Left ventricle myocardium inferior (tissue), 1 donor: ENCODE measurements around the gene MTARC2. TPM values are rescaled to one million over a fixed set of nuclear protein-coding genes. Genes with fewer than 3 reads are reported as not detected.

ENCODE experiments used
- DNase-seq: peaks from one replicate; pipeline ENCODE4 v3.0.0-alpha.2; 2020
- H3K27ac ChIP-seq: fragments of 200-600 bp; replicated peaks from 2 replicates; pipeline ENCODE4 v1.8.0; 2021
- H3K27me3 ChIP-seq: fragments of 200-600 bp; 2 replicates; pipeline ENCODE4 v1.8.0; 2021; ENCODE audit warnings: low read depth
- H3K36me3 ChIP-seq: fragments of 200-600 bp; 2 replicates; pipeline ENCODE4 v1.8.0; 2021
- H3K4me1 ChIP-seq: fragments of 200-600 bp; 2 replicates; pipeline ENCODE4 v1.8.0; 2021
- H3K4me3 ChIP-seq: fragments of 200-600 bp; 2 replicates; pipeline ENCODE4 v1.8.0; 2021; ENCODE audit warnings: mild to moderate bottlenecking, moderate library complexity
- H3K9me3 ChIP-seq: fragments of 200-600 bp; replicated peaks from 2 replicates; pipeline ENCODE4 v1.8.0; 2021
- intact Hi-C: fragments of 100-400 bp; cut with micrococcal nuclease; formaldehyde crosslinking; loops from one replicate; pipeline ENCODE4 v1.11.0; 2022
- total RNA-seq: library from RNA; stranded (reverse); fragmentation: NEBNext Ultra II Directional; extraction: Animal tissue kit (Norgen Biotek cat#: 25700); gene quantifications from one replicate; pipeline ENCODE4 v1.2.1, GENCODE V29; 2021
- TF ChIP-seq, protein P1 (sequence below): fragments of 200-600 bp; IDR thresholded peaks from 2 replicates; pipeline ENCODE4 v1.8.0; 2021; ENCODE audit warnings: antibody characterized with exemption, mild to moderate bottlenecking, borderline replicate concordance
- donor health status: DM: no; HTN: yes; CAD: no; lungs with severe emphysema.

Gene MTARC2
- total RNA-seq, 1 donor from 2014 or later = 22.6 TPM

DNA sequence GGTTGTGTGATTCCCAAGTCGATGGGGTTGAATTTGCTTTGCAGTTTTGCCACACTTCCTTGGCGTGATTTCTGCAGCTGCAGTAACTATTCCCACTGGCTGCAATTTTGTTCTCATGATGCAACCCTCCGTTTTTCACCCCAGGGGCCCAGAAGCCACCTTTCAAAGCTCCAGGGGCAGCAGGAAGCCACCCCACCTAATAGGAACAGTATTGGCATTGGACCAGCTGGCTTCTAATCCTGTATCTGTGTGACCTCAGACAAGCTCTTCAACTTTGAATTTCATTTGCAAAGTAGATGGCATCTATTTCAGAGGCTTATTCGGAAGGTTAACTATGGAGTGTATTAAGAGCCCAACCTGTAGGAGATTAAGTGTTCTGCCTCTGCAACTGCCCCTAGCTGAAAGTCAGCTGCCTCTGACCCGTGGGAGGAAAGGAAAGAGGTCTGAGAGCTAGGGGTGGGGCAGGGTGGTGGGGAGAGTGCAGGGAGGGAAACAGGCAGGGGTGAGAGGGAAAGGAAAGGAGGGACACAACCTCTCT lies 45.3 kb upstream of the MTARC2 start:
- Histone ChIP-seq H3K27me3 (no peaks in the 10 kb centered on the region), H3K4me1 (peaks cover 57% of the 10 kb centered on the region), H3K27ac (no peak overlapping the region), H3K9me3 (no peaks in the 10 kb centered on the region), H3K36me3 (no peaks in the 10 kb centered on the region), H3K4me3 (no peak overlapping the region)
- TF ChIP-seq, protein P1, sequence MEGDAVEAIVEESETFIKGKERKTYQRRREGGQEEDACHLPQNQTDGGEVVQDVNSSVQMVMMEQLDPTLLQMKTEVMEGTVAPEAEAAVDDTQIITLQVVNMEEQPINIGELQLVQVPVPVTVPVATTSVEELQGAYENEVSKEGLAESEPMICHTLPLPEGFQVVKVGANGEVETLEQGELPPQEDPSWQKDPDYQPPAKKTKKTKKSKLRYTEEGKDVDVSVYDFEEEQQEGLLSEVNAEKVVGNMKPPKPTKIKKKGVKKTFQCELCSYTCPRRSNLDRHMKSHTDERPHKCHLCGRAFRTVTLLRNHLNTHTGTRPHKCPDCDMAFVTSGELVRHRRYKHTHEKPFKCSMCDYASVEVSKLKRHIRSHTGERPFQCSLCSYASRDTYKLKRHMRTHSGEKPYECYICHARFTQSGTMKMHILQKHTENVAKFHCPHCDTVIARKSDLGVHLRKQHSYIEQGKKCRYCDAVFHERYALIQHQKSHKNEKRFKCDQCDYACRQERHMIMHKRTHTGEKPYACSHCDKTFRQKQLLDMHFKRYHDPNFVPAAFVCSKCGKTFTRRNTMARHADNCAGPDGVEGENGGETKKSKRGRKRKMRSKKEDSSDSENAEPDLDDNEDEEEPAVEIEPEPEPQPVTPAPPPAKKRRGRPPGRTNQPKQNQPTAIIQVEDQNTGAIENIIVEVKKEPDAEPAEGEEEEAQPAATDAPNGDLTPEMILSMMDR = no peak
- no peak for DNase-seq
- intact Hi-C loops = no loop called here

DNA sequence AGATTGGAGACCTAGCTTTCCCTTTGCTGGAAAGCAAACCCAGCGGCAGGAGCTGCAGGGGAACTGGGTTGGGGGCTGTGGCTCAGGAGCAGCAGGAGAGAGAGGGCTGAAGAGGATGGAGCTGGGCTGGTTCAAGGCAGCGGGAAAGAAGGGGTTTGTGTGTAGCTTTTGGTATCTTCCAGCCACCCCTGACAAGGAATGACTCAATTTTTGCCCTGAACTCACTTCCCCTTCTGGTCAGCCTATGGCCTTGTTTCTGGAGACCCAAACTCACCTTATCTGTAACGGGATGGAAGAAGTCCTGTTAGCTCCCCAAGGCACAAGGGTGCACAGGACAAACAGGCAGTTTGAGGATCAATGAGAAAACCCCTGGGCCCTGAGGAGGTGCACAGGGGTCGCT lies 44.8 kb upstream of the MTARC2 start:
- DNase-seq = no peak
- intact Hi-C loops = no loop called here
- no peak overlapping the region for H3K4me3 ChIP-seq
- H3K9me3 ChIP-seq = no peaks in the 10 kb centered on the region
- peaks cover 57% of the 10 kb centered on the region for H3K4me1 ChIP-seq
- no peak overlapping the region for H3K27ac ChIP-seq
- no peaks in the 10 kb centered on the region for H3K36me3 ChIP-seq
- TF ChIP-seq, protein P1 = no peak
- no peaks in the 10 kb centered on the region for H3K27me3 ChIP-seq

DNA sequence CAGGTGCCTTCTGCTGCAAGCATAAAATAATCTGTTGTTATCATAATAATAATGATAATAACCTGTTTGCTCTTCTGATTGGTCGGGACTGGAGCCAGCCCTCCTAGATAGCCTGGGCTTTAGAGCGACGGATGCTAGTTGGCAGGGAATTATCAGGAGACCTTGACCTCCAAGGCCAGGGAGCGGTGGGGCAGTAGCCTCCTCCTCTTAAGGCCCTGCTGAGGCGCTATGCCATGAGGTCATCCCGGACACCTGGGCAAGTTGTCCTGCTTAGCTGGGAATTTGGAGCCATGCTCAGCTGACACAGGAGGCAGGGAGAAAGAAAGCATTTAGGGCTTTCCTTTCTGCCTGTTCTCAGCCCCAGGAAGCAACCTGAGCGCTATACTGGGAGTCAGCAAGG lies 42.3 kb upstream of the MTARC2 start:
- intact Hi-C loops = no loop called here
- TF ChIP-seq, protein P1 = no peak
- no peak for DNase-seq
- H3K36me3 ChIP-seq = no peaks in the 10 kb centered on the region
- H3K4me3 ChIP-seq = no peak overlapping the region
- no peaks in the 10 kb centered on the region for H3K9me3 ChIP-seq
- H3K27ac ChIP-seq = no peak overlapping the region
- peaks cover 64% of the 10 kb centered on the region for H3K4me1 ChIP-seq
- H3K27me3 ChIP-seq = no peaks in the 10 kb centered on the region

DNA sequence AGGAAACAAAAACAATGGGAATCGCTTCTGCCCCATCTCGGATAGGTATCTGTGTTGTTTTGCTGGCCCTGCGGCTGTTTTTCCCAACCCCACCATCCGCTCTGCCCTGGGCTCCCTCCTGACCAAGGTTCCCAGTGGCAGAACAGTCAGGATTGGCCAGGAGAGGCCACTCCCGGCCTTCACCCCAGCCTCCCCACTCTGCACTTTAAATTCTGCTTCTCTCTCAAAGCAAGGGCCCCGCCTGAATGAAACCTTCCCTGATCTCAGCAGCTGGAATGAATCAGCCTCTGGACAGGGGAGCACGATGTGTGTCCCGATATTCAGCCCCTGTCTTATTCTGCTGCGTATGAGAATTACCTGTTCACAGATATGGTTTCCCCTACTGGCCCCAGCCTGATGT lies 41.6 kb upstream of the MTARC2 start:
- H3K27me3 ChIP-seq = no peaks in the 10 kb centered on the region
- no peaks in the 10 kb centered on the region for H3K36me3 ChIP-seq
- H3K9me3 ChIP-seq = no peaks in the 10 kb centered on the region
- TF ChIP-seq, protein P1 = no peak
- DNase-seq = no peak
- peaks cover 64% of the 10 kb centered on the region for H3K4me1 ChIP-seq
- H3K27ac ChIP-seq = no peak overlapping the region
- intact Hi-C loops = no loop called here
- H3K4me3 ChIP-seq = no peak overlapping the region

DNA sequence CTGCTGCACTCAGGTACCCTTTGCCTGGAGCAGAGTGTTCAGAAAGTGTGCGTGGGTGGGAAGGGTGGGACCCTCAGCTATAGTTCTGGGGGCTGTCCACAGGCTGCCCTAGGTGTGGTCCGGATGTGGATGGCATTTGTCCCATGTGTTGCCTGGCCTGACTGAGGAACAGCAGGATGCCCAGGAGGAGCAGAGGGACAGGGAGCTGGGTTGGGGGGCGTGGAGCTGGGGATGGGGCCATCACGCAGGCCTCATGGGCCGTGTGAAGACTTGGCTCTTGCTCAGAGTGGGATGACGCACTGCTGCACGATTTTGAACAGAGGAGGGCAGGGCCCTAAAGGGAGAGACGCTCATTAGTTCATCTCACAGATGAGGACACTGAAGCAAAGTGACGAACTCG lies 41.0 kb upstream of the MTARC2 start:
- no peak for DNase-seq
- peaks cover 59% of the 10 kb centered on the region for H3K4me1 ChIP-seq
- intact Hi-C loops = no loop called here

More for the DNA sequence above, 41.0 kb upstream of the MTARC2 start:
- TF ChIP-seq, protein P1 = no peak
- Histone ChIP-seq H3K4me3 (no peak overlapping the region), H3K27ac (no peak overlapping the region), H3K9me3 (no peaks in the 10 kb centered on the region), H3K27me3 (no peaks in the 10 kb centered on the region), H3K36me3 (no peaks in the 10 kb centered on the region)
